ENCODE data around the gene MAPT.

MAPT gene

DNA sequence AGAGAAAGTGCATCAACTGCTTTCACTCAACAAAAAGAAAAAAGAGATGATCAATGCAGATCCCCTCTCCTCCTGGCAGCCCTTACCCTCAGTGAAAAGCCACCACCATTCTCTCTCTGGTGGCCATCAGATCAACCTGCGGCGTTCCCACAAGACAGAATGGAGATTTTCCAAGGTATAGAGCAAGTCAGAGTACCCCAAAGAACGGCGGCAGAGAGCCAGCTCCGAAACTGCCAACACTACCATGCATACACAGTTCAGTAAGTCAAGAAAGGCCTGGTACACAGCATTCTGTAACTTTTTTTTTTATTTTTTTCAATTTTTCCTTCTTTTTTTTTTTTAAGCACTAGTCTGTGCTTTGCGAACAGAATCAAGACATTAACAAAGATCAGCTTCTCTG is 135.3 kb downstream of the MAPT start (continued):
- TF ChIP-seq, protein P1, sequence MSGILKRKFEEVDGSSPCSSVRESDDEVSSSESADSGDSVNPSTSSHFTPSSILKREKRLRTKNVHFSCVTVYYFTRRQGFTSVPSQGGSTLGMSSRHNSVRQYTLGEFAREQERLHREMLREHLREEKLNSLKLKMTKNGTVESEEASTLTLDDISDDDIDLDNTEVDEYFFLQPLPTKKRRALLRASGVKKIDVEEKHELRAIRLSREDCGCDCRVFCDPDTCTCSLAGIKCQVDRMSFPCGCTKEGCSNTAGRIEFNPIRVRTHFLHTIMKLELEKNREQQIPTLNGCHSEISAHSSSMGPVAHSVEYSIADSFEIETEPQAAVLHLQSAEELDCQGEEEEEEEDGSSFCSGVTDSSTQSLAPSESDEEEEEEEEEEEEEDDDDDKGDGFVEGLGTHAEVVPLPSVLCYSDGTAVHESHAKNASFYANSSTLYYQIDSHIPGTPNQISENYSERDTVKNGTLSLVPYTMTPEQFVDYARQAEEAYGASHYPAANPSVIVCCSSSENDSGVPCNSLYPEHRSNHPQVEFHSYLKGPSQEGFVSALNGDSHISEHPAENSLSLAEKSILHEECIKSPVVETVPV (CRISPR knock-in tag; IDR thresholded peaks at IDR 0.05), result no peak
- TF ChIP-seq RARB (CRISPR knock-in tag; IDR thresholded peaks at IDR 0.05) (no peak), ISL1 (CRISPR knock-in tag; IDR thresholded peaks at IDR 0.05) (no peak), ZFP3 (CRISPR knock-in tag; IDR thresholded peaks at IDR 0.05) (no peak), SNAI2 (CRISPR knock-in tag; IDR thresholded peaks at IDR 0.05) (no peak), ESRRG (CRISPR knock-in tag; IDR thresholded peaks at IDR 0.05) (no peak), BACH2 (CRISPR knock-in tag; IDR thresholded peaks at IDR 0.05; ENCODE audit: borderline replicate concordance) (no peak), GLIS3 (CRISPR knock-in tag; IDR thresholded peaks at IDR 0.05) (no peak)

DNA sequence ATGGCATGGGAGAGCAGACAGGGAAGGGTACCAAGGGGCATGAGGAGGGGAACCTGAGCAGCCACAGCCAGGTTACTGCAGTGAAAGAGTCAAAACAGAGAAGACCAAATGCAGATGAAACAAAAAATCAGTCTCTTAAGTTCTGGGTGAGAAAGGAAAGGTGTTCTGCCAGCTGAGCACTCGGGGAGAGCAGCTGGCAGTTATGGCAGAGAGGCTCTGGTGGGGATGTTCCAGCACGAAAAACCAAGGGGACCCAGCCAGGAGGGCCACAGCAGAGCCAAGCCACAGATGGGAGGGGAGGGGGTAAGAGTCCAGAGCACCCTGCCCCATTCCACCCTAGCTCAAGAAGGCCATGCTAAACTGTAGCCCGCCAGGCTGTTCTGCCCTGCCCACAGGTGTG is 136.4 kb downstream of the MAPT start:
- TF ChIP-seq ESRRG (CRISPR knock-in tag; IDR thresholded peaks at IDR 0.05) (no peak), ARNTL (CRISPR knock-in tag; IDR thresholded peaks at IDR 0.05; ENCODE audit: borderline replicate concordance, low read depth) (no peak), BACH2 (CRISPR knock-in tag; IDR thresholded peaks at IDR 0.05; ENCODE audit: borderline replicate concordance) (no peak), ZFP3 (CRISPR knock-in tag; IDR thresholded peaks at IDR 0.05) (no peak), ZNF8 (CRISPR knock-in tag; IDR thresholded peaks at IDR 0.05) (no peak), ZNF565 (CRISPR knock-in tag; conservative IDR thresholded peaks at IDR 0.05; ENCODE audit: low read depth) (no peak), RARB (CRISPR knock-in tag; IDR thresholded peaks at IDR 0.05) (no peak), ISL1 (CRISPR knock-in tag; IDR thresholded peaks at IDR 0.05) (no peak), SNAI2 (CRISPR knock-in tag; IDR thresholded peaks at IDR 0.05) (no peak), CSDC2 (CRISPR knock-in tag; IDR thresholded peaks at IDR 0.05) (no peak), ZFP30 (CRISPR knock-in tag; IDR thresholded peaks at IDR 0.05) (no peak), TCF4 (CRISPR knock-in tag; IDR thresholded peaks at IDR 0.05; ENCODE audit: borderline replicate concordance) (no peak), ZC3H10 (CRISPR knock-in tag; IDR thresholded peaks at IDR 0.05) (no peak), PPARA (CRISPR knock-in tag; IDR thresholded peaks at IDR 0.05; ENCODE audit: borderline replicate concordance) (no peak), GLIS3 (CRISPR knock-in tag; IDR thresholded peaks at IDR 0.05) (no peak)
- TF ChIP-seq, protein P2, sequence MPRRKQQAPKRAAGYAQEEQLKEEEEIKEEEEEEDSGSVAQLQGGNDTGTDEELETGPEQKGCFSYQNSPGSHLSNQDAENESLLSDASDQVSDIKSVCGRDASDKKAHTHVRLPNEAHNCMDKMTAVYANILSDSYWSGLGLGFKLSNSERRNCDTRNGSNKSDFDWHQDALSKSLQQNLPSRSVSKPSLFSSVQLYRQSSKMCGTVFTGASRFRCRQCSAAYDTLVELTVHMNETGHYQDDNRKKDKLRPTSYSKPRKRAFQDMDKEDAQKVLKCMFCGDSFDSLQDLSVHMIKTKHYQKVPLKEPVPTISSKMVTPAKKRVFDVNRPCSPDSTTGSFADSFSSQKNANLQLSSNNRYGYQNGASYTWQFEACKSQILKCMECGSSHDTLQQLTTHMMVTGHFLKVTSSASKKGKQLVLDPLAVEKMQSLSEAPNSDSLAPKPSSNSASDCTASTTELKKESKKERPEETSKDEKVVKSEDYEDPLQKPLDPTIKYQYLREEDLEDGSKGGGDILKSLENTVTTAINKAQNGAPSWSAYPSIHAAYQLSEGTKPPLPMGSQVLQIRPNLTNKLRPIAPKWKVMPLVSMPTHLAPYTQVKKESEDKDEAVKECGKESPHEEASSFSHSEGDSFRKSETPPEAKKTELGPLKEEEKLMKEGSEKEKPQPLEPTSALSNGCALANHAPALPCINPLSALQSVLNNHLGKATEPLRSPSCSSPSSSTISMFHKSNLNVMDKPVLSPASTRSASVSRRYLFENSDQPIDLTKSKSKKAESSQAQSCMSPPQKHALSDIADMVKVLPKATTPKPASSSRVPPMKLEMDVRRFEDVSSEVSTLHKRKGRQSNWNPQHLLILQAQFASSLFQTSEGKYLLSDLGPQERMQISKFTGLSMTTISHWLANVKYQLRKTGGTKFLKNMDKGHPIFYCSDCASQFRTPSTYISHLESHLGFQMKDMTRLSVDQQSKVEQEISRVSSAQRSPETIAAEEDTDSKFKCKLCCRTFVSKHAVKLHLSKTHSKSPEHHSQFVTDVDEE (CRISPR knock-in tag; IDR thresholded peaks at IDR 0.05), result no peak
- TF ChIP-seq, protein P3, sequence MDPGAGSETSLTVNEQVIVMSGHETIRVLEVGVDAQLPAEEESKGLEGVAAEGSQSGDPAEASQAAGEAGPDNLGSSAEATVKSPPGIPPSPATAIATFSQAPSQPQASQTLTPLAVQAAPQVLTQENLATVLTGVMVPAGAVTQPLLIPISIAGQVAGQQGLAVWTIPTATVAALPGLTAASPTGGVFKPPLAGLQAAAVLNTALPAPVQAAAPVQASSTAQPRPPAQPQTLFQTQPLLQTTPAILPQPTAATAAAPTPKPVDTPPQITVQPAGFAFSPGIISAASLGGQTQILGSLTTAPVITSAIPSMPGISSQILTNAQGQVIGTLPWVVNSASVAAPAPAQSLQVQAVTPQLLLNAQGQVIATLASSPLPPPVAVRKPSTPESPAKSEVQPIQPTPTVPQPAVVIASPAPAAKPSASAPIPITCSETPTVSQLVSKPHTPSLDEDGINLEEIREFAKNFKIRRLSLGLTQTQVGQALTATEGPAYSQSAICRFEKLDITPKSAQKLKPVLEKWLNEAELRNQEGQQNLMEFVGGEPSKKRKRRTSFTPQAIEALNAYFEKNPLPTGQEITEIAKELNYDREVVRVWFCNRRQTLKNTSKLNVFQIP (CRISPR knock-in tag; IDR thresholded peaks at IDR 0.05; ENCODE audit: borderline replicate concordance, low read depth), result no peak
- TF ChIP-seq, protein P4, sequence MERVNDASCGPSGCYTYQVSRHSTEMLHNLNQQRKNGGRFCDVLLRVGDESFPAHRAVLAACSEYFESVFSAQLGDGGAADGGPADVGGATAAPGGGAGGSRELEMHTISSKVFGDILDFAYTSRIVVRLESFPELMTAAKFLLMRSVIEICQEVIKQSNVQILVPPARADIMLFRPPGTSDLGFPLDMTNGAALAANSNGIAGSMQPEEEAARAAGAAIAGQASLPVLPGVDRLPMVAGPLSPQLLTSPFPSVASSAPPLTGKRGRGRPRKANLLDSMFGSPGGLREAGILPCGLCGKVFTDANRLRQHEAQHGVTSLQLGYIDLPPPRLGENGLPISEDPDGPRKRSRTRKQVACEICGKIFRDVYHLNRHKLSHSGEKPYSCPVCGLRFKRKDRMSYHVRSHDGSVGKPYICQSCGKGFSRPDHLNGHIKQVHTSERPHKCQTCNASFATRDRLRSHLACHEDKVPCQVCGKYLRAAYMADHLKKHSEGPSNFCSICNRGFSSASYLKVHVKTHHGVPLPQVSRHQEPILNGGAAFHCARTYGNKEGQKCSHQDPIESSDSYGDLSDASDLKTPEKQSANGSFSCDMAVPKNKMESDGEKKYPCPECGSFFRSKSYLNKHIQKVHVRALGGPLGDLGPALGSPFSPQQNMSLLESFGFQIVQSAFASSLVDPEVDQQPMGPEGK (CRISPR knock-in tag; IDR thresholded peaks at IDR 0.05; ENCODE audit: borderline replicate concordance), result no peak
- ATAC-seq, result no peak

DNA sequence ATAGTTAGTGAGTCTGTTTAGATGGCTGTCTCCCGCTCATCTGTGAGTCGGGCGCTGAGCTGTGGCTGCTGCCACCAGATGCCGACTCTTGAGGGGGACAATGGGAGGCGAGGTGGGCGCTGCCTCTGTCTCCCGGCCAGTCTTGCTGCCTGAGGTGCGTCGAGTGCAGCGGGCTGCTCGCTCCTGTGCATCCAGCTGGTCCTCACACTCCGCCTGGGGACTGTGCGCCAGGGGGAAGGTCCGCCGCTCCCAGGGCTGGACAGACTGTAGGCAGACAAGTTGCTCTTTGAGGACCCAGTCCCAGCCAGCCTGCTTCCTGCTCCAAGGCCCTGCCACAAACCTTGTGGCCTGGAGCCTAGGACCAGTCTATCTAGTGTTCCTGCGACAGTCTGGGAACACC is 137.1 kb downstream of the MAPT start:
- no peak for ATAC-seq

More for the DNA sequence above, 137.1 kb downstream of the MAPT start:
- no peak for TF ChIP-seq ZNF565 (CRISPR knock-in tag; conservative IDR thresholded peaks at IDR 0.05; ENCODE audit: low read depth)
- no peak for TF ChIP-seq ISL1 (CRISPR knock-in tag; IDR thresholded peaks at IDR 0.05)
- no peak for TF ChIP-seq OSR1 (CRISPR knock-in tag; IDR thresholded peaks at IDR 0.05)
- TF ChIP-seq ZFP30 (CRISPR knock-in tag; IDR thresholded peaks at IDR 0.05), result no peak
- no peak for TF ChIP-seq RARB (CRISPR knock-in tag; IDR thresholded peaks at IDR 0.05)
- TF ChIP-seq, protein P1 (CRISPR knock-in tag; IDR thresholded peaks at IDR 0.05), result no peak
- TF ChIP-seq, protein P4 (CRISPR knock-in tag; IDR thresholded peaks at IDR 0.05; ENCODE audit: borderline replicate concordance), result no peak
- no peak for TF ChIP-seq SNAI2 (CRISPR knock-in tag; IDR thresholded peaks at IDR 0.05)
- TF ChIP-seq ESRRG (CRISPR knock-in tag; IDR thresholded peaks at IDR 0.05), result no peak
- no peak for TF ChIP-seq TCF4 (CRISPR knock-in tag; IDR thresholded peaks at IDR 0.05; ENCODE audit: borderline replicate concordance)
- TF ChIP-seq, protein P2 (CRISPR knock-in tag; IDR thresholded peaks at IDR 0.05), result no peak

All from SK-N-SH treated with all-trans-retinoic acid at 6 μM for 48 hours (cell line).